Stimulated activated CD8-positive, alpha-beta memory T cell treated with anti-CD3 and anti-CD28 coated beads, Interleukin-7, amount 100 ng/mL, for 48 hours (primary cell): ENCODE measurements around the gene CAV3.

Source experiments
- DNase-seq, 2 donors: peaks; one replicate each; pipeline ENCODE4 v3.0.0-alpha.2; 2020; ENCODE audit warnings: low read depth in 1 of 2; ENCODE audit errors: extremely low read depth in 1 of 2

Gene CAV3

DNA sequence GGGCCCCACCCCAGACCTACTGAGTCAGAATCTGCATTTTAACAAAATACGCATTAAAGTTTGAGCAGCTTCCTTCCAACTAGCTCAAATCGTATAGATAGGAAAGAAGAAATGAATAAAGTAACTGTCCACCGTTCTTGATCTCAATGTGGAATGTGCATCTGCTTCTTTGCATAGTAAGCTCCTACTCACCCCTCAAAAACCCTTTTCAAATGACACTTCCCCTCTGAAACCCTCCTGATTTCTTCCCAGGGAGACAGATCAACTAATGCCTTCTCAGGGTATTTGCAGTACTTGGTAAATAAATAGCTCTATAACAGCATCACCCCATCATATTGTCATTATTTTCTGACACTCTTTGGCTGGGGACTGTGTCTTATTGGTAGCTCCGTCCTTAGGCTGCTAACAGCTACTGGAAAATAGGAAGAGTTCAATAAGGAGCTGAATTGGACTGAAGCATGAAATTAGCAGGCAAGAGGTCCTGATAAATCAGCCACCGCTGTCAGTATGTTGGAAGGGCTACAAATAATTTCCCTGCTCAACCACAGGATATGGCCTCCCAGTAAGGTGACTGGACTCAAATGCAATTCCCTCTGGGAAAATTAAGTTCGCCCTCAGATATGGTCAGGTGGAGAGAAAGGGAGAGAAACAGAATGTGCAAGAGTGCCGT is 25.6 kb downstream of the CAV3 start:
- no peak for DNase-seq

- DNase-seq, result no peak
Observed at GRCh38 chr3:8760091-8760490, 26.5 kb downstream of the CAV3 start.

GRCh38 chr3:8760506-8760905 is 26.9 kb downstream of the CAV3 start:
- DNase-seq, result no peak

DNA sequence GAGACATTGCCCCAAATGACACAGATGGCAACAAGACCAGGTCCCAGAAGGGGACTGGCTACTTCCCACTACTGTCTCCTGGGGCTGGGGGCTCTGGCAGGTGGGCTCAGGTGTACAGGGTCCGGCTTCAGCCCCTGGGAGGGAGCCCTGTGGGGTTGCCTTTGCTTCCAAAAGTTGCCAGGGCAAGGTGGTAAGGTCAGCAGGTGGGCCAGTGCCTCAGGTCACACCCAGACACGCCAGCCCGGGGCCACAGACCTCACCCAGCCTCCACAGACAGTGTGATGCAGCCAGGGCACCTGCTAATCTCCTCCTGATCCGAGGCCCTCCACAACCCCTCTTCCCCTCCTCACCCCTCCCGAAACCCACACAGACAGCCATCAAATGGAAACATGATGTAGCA is 28.3 kb downstream of the CAV3 start:
- no peak for DNase-seq

DNA sequence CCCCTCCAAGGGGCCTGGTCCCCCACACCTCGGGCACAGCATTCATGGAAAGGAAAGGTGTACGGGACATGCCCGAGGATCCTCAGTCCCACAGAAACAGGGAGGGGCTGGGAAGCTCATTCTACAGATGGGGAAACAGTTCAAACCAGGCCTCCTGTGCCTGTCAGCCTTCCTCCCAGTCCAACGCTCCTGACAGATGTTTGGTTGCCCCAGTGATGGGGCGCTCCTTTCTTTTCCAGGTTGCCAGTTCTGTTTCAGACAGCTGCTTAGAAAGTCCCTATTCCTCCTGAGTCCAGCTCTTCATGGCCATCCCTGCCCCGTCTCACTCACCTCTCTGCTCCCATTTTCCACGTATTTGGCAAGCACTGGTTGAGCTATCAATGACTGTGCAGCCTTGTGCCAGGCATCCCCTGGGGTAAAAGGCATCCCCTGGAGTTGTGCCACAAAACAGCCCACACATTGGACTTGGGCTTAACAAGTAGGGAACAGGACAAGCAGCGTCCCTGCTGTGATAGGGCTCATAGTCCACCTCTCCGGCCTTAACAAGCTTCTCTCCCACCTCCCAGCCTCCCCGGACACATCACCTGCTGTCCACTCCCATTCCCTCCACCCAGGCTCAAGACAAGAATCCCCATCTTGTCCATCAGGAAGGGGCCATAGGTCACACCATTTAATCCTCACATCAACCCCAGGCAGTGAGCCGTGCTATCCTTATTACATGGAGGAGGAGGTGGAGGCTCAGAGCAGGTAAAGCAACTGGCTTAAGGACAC is 29.2 kb downstream of the CAV3 start:
- no peak for DNase-seq

GRCh38 chr3:8764528-8764927 is 30.9 kb downstream of the CAV3 start:
- no peak for DNase-seq

DNA sequence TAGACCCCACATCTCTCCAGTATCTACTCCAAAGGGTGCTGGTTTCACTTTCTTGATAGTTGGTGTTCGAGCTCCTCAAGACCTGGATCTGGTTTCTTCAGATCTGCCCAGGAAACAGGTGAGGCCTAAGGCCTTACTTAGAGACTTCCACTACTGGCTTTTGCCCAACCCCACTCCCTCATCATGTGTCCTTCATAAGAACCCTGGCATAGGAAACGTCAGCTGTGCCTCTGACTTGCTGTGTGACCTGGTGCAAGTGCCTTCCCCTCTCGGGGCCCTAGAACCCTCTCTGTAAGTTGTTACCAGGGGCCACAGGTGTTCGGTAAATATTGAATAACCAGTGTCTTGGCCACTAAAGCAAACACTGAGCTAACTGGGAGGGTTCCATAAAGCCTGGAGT is 31.9 kb downstream of the CAV3 start:
- no peak for DNase-seq

DNA sequence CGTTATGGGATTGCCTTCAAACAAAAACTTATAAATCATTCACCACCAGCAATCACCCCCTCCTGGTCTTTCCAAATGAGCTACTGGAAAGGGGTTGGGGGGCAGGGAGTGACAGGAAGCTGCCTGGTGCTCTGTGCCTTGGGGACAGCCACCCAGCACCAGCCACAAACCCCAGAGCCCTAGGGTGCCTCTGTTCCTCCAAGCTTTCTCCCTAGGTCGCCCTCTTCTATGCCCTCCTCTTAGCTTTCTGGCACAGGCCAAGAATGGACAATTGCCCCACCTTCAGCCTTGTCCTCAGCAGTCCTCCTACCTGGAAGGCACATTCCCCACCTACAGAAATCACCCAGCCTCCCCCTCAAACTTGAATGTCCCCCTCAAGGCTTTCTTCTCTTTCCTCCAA is 32.5 kb downstream of the CAV3 start:
- DNase-seq, result no peak

- no peak for DNase-seq
Observed at GRCh38 chr3:8767256-8767666, 33.7 kb downstream of the CAV3 start.

- DNase-seq, result peak in 1 of 2 donors; percentile 17
Observed at GRCh38 chr3:8767667-8768363, 34.2 kb downstream of the CAV3 start.

DNA sequence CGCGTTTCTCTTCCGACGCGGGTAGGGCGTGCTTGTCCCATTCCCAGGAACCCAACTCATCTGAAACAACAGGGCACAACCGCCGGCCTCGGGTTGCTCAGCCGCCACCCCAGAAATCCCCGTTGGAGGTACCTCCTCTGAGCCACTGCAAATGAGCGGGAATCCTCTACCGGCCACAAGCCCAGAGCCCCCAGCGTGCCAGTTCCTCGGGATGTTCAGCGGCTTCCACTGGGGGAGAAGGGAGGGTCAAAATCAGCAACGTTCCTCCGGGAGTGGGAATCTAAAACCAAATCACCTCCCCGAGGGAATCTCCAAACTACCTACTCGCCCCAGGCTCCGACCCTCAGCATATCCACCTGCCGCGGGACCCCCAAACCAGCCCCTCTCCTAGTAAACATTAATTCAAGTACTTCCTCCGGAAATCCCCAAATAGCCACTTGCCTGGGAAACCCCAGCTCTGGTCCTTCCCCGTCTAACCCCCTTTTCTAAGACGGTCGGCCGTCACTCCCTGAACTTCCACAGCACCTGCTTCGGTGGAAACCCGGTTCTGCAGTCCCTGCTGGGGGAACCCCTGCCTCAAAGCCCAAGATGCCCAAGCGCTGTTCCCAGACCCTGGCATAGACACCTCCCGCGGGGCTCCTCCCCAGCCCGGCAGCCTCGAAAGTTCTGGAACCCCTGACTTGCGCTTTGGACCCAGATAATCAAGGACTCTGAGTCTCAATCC is 34.9 kb downstream of the CAV3 start:
- DNase-seq, result no peak

GRCh38 chr3:8769088-8769822 is 35.7 kb downstream of the CAV3 start, which contains the start of gene OXTR:
Gene OXTR (minus strand): TSS chr3:8769613. CDS start chr3:8768187, 1,426 bp downstream.
- DNase-seq, result peak; percentile 7 to 37

DNA sequence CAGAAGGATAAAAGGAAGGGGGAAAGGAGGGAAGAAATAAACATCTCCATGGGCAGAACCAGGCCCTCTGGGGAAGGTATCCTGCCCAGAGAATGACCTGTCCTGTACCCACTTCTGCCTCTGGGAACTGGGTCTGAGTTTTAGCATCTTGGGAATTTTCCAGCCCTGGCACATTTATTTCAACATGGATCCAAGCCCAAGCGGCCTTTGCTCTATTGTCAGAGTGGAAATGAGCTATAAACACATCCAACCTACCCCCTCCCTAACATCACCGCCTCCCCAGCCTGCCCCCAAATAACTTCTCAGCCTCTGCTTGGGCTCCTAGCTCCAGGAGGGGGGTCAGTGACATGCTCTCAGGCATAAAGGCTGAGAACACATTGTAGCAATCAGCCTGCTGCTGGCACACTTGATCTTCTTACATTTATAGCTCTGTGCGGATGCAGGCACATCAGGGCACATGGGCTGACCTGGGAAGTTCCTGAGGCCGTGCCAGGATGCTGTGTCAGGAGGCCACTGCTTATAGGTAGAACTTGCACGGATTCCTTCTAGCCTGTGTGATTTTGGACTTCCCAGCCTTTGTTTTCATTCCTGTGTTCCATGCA is 40.4 kb downstream of the CAV3 start:
- DNase-seq, result no peak

DNA sequence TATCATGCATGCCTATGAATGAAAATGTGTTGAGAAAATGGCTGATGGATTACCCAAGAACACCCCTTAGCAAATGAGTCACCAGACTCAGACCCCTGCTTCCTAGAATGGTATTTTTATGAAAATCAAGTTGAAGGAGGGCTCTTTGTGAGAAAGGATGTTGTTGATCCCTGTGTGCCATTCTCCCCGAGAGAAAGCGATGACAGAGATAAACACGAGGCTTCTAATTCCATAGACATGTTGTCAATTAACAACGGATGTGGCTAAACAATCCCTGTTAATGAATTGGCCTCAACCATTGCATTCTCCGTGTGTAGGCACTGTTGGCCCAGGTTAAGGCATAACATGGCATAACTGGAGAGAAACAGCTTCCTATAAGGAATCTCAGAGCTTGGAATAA is 41.6 kb downstream of the CAV3 start:
- no peak for DNase-seq

DNA sequence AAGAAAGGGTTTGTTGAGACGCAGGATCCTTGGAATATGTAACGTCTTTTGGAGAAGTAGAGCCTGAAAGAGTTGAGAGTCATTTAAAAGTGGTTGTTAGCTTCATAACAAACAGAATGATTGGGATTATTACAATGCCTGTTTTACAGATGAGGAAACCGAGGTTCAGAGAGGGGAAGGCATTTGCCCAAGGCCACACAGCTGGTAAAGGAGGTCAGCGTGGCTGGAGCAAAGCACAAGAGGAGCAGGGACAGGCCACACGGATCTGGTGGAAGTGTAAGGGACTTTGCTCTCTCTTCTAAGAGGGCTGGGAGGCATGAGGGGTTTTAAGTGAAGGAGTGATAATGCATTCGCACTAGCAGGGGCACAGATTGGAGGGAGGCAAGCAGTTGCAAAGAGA is 42.0 kb downstream of the CAV3 start:
- DNase-seq, result no peak

GRCh38 chr3:8776406-8776805 is 42.8 kb downstream of the CAV3 start:
- DNase-seq, result no peak

GRCh38 chr3:8777201-8777977 is 43.8 kb downstream of the CAV3 start:
- no peak for DNase-seq

GRCh38 chr3:8777978-8778267 is 44.3 kb downstream of the CAV3 start:
- DNase-seq, result no peak

DNA sequence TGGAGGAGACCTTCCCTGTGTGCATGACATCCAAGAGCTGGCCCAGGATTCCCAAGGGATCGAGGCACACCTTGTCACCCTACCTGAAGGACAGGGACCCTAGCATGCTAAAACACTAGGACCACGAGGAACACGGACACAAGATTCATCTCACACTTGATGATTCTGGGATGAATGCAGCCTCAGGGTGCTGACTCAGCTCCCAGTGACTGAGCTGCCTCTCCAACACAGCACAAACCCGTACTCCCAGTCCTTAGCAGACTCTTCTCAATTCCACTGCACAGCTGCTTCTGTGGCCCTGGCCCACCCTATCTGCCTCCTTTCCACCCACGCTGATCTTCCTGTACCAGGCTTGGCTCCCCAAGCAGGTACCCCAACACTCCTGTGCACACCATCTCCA is 44.9 kb downstream of the CAV3 start:
- DNase-seq, result no peak

- no peak for DNase-seq
Observed at GRCh38 chr3:8780279-8780678, 46.7 kb downstream of the CAV3 start.
